OCI-LY1 (cell line): ENCODE results near the gene CYP26A1.

Experiments used
- CTCF ChIP-seq: fragments of 200-600 bp; sonication (generic), shearing (Covaris generic); IDR thresholded peaks from 2 replicates; pipeline ENCODE4 v1.5.1; 2017; ENCODE audit warnings: mild to moderate bottlenecking, antibody characterized with exemption, low read length, moderate library complexity, mixed read lengths
- EZH2 ChIP-seq: fragments of 200-600 bp; sonication (generic), shearing (Covaris generic); IDR thresholded peaks from 2 replicates; pipeline ENCODE4 v1.8.0; 2017; ENCODE audit warnings: borderline replicate concordance, mixed run types, mild to moderate bottlenecking, antibody characterized with exemption, low read length, moderate library complexity, mixed read lengths

- TF ChIP-seq CTCF (no peak), EZH2 (no peak)
These were observed 12.6 kb downstream of the CYP26A1 start for GRCh38 chr10:93086289-93086688.
